GM19035 (cell line): ENCODE data around the gene WASHC2A.
"Not testable (repeated sequence)": the region's sequence is repeated elsewhere in the genome, so short reads cannot be mapped to it uniquely, and the experiment has no call there.

Experiments used
- ATAC-seq: cut with Tn5 transposase; IDR thresholded peaks from one replicate; pipeline ENCODE4 v1.9.1; 2021; ENCODE audit not compliant: unreplicated experiment

Gene WASHC2A

GRCh38 chr10:50145575-50145974, 77.8 kb downstream of the WASHC2A start:
- ATAC-seq, result not testable (repeated sequence)

DNA sequence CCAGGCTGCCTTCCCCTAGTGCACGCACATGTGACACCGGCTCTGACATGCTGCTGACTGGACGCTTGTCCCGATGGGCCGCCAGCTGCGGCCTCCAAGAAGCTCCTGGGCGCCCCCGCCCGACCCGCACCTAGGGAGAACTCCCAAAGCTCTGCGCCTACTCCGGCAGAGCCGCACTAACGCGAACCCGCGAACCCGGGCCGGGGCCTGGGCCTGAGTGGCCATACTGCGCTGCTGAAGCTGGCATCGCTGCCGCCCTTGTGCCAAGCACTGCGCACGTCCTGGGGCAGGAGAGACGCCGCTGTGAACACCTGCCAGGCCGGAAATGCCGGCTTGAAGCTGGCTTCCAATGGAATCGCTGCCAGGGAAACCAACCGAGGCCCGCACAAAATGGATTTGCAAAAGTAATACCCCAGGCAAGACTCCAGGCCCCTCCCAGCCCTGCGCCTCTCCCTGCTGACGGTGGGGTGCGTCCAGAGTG, 85.1 kb downstream of the WASHC2A start:
- ATAC-seq, result no peak

GRCh38 chr10:50157868-50158267, 90.1 kb downstream of the WASHC2A start:
- not testable (repeated sequence) for ATAC-seq

DNA sequence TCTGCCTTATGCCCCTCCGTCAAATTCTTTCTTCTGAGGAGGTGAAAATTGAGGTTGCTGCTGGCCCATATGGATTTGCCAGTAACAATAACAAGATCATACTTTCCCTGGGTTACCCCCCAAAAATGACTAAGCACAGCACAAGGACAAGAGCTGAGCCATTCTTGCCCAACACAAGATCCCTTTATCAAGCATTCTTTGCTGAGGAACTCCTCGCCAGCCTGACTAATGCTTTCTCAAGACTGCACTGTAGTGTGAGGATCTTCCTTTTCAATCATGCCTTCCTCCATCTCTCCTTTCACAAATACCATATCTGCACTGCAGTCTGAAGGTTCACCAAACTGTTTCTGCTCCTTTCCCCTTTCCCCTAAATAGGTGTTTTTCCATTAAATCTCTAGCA, 92.1 kb downstream of the WASHC2A start:
- ATAC-seq, result not testable (repeated sequence)

GRCh38 chr10:50165038-50165437, 97.3 kb downstream of the WASHC2A start:
- not testable (repeated sequence) for ATAC-seq

DNA sequence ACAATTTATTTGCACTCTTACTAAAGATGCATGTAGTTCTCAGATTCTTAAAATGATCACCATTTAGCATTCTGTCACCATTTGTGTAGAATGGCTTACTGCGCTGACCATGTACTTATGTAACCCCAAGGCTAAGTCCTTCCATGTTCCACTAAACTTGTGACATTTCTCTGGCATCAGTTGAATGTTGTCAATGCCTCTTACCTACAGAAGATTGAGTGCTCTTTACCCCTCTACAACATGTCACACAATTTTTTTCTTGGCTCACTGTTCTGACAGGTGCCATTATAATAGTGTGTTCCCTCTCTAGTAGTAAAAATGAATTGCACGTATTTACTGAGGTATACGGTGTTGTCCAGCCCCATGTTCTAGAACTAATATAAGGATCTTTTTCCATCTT, 100.1 kb downstream of the WASHC2A start:
- ATAC-seq, result not testable (repeated sequence)

DNA sequence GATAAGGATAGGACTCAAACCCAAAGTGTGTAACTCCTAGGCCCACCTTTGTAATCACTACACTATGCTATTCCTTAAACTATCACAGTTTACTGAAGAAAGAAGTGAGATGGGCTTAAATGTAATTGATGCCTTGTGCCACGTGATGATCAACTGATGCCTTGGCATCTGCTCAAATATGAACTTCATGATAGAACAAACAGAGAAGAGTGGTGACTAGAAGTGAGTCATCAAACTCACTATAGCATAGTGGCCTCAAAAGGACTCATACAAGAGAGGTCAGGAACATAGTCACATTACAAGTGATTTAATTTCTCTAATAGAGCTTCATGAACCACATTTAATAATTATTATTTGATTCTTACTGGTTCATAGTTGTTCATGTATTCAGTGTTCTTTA, 101.8 kb downstream of the WASHC2A start:
- not testable (repeated sequence) for ATAC-seq

- ATAC-seq, result not testable (repeated sequence)
These were observed 107.2 kb downstream of the WASHC2A start for GRCh38 chr10:50174788-50175525.
